DMS 273 (cell line): ENCODE measurements around the gene INTS14.
A peak's percentile ranks its signal among the peaks of the same experiment; 100 is the strongest.
"Not testable (repeated sequence)": the region's sequence is repeated elsewhere in the genome, so short reads cannot be mapped to it uniquely, and the experiment has no call there.

Experiments
- DNase-seq: peaks from one replicate; lab custom pipeline; 2025; ENCODE audit not compliant: unreplicated experiment; lab: John Stamatoyannopoulos, UW

The INTS14 gene

DNA sequence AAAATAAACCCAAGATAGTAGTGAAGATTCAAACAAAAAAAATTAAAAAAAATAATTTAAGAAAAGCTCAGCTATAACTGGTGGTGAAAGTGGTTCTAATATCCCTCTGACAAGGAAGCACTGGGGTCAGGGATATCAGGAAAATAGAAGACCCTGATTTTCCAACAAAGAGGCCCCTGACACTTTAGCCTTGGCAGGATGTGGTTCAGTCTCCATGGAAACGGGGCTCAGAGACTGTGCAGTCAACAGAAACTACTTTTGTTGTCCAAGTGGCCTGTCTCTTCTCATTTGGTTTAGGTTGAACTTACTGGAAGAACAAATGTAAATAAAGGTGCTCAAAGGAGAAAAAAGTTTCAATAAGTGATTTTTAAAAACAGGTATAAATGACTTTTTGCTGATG is 27.2 kb downstream of the INTS14 start:
- DNase-seq, result no peak

GRCh38 chr15:65580287-65580686 is 30.6 kb downstream of the INTS14 start:
- no peak for DNase-seq

GRCh38 chr15:65579762-65580161 is 31.2 kb downstream of the INTS14 start:
- no peak for DNase-seq

GRCh38 chr15:65578904-65579728 is 31.8 kb downstream of the INTS14 start:
- no peak for DNase-seq

DNA sequence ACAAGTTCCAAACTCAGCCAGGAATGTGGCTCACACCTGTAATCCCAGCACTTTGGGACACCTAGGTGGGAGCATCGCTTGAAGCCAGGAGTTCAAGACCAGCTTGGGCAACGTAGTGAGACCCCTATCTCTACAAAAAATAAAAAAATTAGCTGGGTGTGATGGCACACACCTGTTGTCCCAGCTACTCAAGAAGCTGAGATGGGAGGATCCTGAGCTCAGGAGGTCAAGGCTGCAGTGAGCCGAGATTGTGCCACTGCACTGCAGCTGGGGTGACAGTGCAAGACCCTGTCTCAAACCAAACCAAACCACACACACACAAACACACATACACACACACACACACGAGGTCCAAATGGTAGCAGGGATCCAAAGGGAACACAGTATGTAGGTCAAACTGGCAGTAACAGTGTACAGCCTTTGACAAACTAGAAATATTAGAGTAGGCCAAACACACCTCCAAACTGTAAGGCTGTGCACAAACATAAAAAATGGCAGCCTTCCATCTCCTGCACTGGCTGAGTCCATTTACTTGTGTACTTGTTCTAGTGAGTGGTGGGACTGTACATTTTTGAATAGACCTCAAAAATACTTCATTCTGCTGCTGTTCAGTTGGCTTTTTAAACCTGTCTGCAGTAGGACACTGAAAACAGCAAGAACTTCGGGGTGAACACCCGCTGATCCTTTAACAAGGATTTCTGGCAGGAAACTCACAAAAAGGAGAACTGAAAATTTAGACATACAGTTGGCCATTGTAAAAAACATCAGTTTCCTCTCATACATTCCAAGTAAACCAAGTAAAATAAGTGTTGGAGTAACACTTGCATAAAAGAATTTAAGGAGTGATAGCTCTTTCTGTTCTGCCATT is 33.6 kb downstream of the INTS14 start:
- no peak for DNase-seq

- DNase-seq, result no peak
These were observed 34.3 kb downstream of the INTS14 start for GRCh38 chr15:65576664-65577063.

- DNase-seq, result no peak
These were observed 39.0 kb downstream of the INTS14 start for GRCh38 chr15:65571971-65572370.

GRCh38 chr15:65569728-65570127 is 41.2 kb downstream of the INTS14 start:
- no peak for DNase-seq

DNA sequence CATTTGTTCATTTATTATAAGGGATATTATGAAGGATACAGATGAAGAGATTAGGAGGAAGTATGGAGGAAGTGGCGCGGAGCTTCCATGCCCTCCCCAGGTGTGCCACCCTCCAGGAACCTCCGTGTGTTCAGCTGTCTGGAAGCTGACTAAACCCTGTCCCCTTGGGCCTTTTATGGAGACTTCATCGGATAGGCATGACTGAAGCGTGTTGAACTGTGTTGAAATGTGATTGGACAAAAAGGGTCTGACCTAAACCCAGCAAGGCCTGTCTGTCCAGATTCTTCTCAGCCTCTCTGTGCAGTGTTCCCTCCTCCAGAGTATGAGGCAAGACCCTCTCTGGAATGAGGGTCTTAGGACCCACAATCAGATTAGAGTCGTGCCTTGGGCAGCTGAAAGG is 49.0 kb downstream of the INTS14 start:
- no peak for DNase-seq

DNA sequence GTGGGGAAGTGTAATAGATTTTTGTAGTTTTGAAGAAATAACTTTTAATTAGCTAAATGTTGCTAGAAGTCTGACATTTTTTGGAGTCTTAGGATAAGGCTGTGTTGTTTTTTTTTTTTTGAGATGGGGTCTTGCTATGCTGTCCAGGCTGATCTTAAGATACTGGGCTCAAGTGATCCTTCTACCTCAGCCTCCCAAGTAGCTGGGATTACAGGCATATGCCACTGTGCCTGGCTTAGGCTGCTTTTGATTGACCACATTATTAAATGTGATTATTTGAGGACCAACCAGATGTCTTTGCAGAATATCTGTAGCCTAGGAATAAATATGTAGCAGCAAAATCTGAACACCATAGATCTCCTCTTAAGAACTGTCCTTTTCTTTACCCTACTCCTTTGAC is 51.0 kb downstream of the INTS14 start:
- no peak for DNase-seq

DNA sequence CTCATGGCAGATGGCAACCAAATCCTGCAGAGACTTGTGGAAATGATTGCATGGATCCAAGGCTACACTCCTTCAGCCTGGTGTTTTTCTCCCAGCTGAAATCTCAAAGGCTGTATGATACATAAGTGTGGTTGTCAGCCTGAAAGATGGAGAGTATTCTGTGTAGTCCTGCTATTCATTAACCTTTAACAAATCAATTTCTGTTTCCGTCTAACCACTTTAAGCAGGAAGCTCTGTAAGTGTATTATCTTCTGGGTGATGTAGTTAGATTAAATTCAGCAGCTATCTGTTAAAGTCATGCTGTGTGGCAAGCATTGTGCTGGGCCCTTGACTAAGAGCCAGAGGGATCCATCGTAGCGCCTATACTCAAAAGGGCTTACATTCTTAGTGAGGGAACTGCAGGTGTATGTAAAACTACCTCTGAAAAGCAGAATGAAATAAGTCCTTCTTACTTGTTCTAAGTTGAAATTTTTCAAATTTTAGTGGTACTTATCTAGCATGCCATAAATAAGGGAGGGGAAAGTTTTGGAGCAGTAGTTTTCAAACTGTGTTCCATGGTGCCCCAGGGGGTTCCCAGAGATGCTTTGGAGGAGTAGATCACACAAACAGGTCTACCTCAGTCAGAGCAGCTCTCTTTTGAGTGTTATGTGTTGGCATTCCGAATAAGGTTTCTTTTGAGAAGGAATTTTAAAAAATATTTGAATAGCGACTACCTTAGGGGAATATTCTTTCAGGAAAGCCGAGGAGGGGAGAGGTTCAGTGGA is 51.8 kb downstream of the INTS14 start:
- no peak for DNase-seq

- DNase-seq, result no peak
These were observed 52.6 kb downstream of the INTS14 start for GRCh38 chr15:65558336-65558735.

DNA sequence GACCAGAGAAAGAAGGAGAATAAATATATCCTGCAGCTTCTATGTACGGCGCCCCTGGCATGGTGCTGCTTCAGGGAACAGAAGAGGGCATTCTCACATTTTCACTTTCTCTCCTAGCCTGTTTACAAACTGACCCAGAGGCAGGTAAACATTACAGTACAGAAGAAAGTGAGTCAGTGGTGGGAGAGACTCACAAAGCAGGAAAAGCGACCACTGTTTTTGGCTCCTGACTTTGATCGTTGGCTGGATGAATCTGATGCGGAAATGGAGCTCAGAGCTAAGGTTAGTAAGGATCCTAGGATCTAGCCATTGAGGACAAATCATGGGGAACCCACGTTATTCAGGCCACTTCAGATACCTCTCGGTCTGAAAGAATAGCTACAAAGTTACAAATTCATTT is 54.3 kb downstream of the INTS14 start:
- no peak for DNase-seq

- DNase-seq, result peak; percentile 21
These were observed 57.2 kb downstream of the INTS14 start for GRCh38 chr15:65553691-65554090.

DNA sequence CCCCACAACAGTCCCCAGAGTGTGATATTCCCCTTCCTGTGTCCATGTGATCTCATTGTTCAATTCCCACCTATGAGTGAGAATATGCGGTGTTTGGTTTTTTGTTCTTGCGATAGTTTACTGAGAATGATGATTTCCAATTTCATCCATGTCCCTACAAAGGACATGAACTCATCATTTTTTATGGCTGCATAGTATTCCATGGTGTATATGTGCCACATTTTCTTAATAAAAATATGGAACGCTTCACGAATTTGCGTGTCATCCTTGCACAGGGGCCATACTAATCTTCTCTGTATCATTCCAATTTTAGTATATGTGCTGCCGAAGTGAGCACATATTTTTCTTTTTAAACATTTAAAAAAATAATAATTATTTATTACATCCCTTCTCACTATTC is 58.1 kb downstream of the INTS14 start:
- DNase-seq, result not testable (repeated sequence)

GRCh38 chr15:65551183-65551582 is 59.7 kb downstream of the INTS14 start:
- no peak for DNase-seq

DNA sequence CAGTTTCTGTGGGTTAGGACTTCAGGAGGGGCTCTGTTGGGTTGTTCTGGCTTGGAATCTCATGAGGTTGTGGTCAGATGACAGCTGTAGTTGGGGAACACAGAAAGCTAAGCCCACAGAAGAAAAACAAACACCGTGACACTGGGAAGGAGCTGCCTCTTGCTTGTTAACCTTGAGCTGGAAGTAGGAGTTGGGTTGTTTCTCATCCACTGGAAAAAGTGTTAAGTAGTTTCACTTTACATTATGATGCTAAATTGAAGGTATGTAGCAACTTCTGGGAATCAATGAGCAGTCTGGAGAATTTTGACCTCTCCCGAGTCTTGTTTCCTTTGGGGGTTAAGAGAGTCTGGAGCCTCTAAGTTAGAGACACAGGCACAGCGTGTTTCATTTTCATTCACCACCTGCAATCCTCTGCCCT is 60.2 kb downstream of the INTS14 start:
- DNase-seq, result no peak

DNA sequence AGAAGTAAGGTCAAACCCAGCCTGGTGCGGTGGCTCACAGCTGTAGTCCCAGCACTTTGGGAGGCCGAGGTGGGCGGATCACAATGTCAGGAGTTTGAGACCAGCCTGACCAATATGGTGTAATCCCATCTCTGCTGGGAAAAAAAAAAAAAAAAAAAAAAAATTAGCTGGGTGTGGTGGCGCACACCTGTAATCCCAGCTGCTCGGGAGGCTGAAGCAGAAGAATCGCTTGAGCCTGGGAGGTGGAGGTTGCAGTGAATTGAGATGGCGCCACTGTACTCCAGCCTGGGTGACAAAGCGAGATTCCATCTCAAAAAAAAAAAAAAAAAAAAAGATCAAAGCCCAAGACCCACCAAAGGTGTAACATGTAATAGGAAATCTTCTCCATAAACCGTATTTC is 61.6 kb downstream of the INTS14 start:
- DNase-seq, result not testable (repeated sequence)

GRCh38 chr15:65547841-65548240 is 63.1 kb downstream of the INTS14 start:
- no peak for DNase-seq

- DNase-seq, result no peak
These were observed 69.6 kb downstream of the INTS14 start for GRCh38 chr15:65541231-65541820.

- DNase-seq, result no peak
These were observed 70.6 kb downstream of the INTS14 start for GRCh38 chr15:65540314-65540713.
